ENCODE measurements around the gene PRPF4. TPM values are rescaled to one million over a fixed set of nuclear protein-coding genes. Genes with fewer than 3 reads are reported as not detected.

Gene PRPF4
- total RNA-seq, 1 experiment from 2014 or later, result 32.4 TPM

- peaks cover 70% of the 10 kb centered on the region for H3K36me3 Mint-ChIP-seq
- DNase-seq (ENCODE audit: low spot score), result no peak
These were observed 14.7 kb downstream of the PRPF4 start for GRCh38 chr9:113290052-113290607.

More at GRCh38 chr9:113290052-113290607, 14.7 kb downstream of the PRPF4 start:
- Mint-ChIP-seq H3K4me3 (no peak overlapping the region), H3K27ac (no peak overlapping the region), H3K9me3 (no peaks in the 10 kb centered on the region), H3K27me3 (ENCODE audit: low read depth) (no peaks in the 10 kb centered on the region), H3K4me1 (no peaks in the 10 kb centered on the region)
- CTCF ChIA-PET, result no interaction called here
- POLR2A ChIA-PET, result no interaction called here
- TF ChIP-seq MXD4 (CRISPR knock-in tag; IDR thresholded peaks at IDR 0.05; ENCODE audit: borderline replicate concordance) (no peak), EMX1 (CRISPR knock-in tag; IDR thresholded peaks at IDR 0.05) (no peak), ELF4 (CRISPR knock-in tag; IDR thresholded peaks at IDR 0.05; ENCODE audit: low read depth) (no peak), ZNF671 (CRISPR knock-in tag; IDR thresholded peaks at IDR 0.05) (no peak), STAT6 (CRISPR knock-in tag; conservative IDR thresholded peaks at IDR 0.05; ENCODE audit: low read depth) (no peak), ATF1 (CRISPR knock-in tag; IDR thresholded peaks at IDR 0.05) (no peak), ZNF317 (CRISPR knock-in tag; IDR thresholded peaks at IDR 0.05; ENCODE audit: borderline replicate concordance, low read depth) (no peak), ZNF396 (CRISPR knock-in tag; IDR thresholded peaks at IDR 0.05; ENCODE audit: borderline replicate concordance) (no peak), ZNF423 (CRISPR knock-in tag; IDR thresholded peaks at IDR 0.05) (no peak), AFF4 (CRISPR knock-in tag; IDR thresholded peaks at IDR 0.05; ENCODE audit: borderline replicate concordance) (no peak), RORB (CRISPR knock-in tag; IDR thresholded peaks at IDR 0.05) (no peak), OVOL2 (CRISPR knock-in tag; IDR thresholded peaks at IDR 0.05; ENCODE audit: borderline replicate concordance) (no peak), ZNF425 (CRISPR knock-in tag; conservative IDR thresholded peaks at IDR 0.05) (no peak), GTF2I (CRISPR knock-in tag; conservative IDR thresholded peaks at IDR 0.05) (no peak), TP53 (CRISPR knock-in tag; IDR thresholded peaks at IDR 0.05) (no peak), ARID4B (CRISPR knock-in tag; IDR thresholded peaks at IDR 0.05; ENCODE audit: borderline replicate concordance) (no peak), HMGXB4 (CRISPR knock-in tag; IDR thresholded peaks at IDR 0.05) (no peak), NR1H2 (CRISPR knock-in tag; IDR thresholded peaks at IDR 0.05) (no peak), FOXK1 (CRISPR knock-in tag; IDR thresholded peaks at IDR 0.05) (no peak), ZNF416 (CRISPR knock-in tag; IDR thresholded peaks at IDR 0.05) (no peak)
- no peak for ATAC-seq

Measured in WTC11 (cell line).